Motor neuron (in vitro differentiated cells): ENCODE data around the gene PCDHGA5. TPM values are rescaled to one million over a fixed set of nuclear protein-coding genes. Genes with fewer than 3 reads are reported as not detected.
"Not testable (repeated sequence)": the region's sequence is repeated elsewhere in the genome, so short reads cannot be mapped to it uniquely, and the experiment has no call there.

Source experiments
- ATAC-seq, 8 experiments: fragments of 200-7000 bp; cut with Tn5 transposase; replicated peaks in 6 of 8; 2 replicates each; pipeline ENCODE4 v1.8.0; 2021; ENCODE audit warnings: mild to moderate bottlenecking in 8 of 8, moderate library complexity in 8 of 8
- H3K27ac ChIP-seq, 2 donors: fragments of 250-450 bp; sonication (Bioruptor Pico); 2 replicates each; pipeline ENCODE4 v1.9.0; 2021; ENCODE audit warnings: antibody characterized with exemption in 2 of 2, mild to moderate bottlenecking in 2 of 2, moderate library complexity in 1 of 2
- H3K4me1 ChIP-seq, 2 donors: fragments of 250-450 bp; sonication (Bioruptor Pico); replicated peaks in 1 of 2; 2 replicates each; pipeline ENCODE4 v1.6.1; 2021; ENCODE audit warnings: antibody characterized with exemption in 2 of 2, mild to moderate bottlenecking in 2 of 2, moderate library complexity in 1 of 2
- H3K4me3 ChIP-seq, 5 donors: fragments of 250-450 bp; sonication (Bioruptor Pico); 2 replicates each; pipeline ENCODE4 v1.9.0; 2021; ENCODE audit warnings: antibody characterized with exemption in 5 of 5, mild to moderate bottlenecking in 5 of 5, moderate library complexity in 4 of 5
- WGBS, 10 experiments: fragments of 450-650 bp; shearing (Covaris generic); methylation state at CpG; one replicate each; pipeline ENCODE4 v1.0.0; 2022; 5-methylcytosine and 5-hydroxymethylcytosine counted together
- in situ Hi-C, 9 experiments: fragments of 400-800 bp; cut with MboI; loops; one replicate each; pipeline ENCODE4 v1.15.0; 2021; ENCODE audit warnings: low sequenced_read_pairs in 9 of 9, low pct_unique_long_range_greater_than_20kb in 2 of 9; ENCODE audit not compliant: unreplicated experiment in 9 of 9
- total RNA-seq, 8 experiments: library from RNA; unstranded; fragments of 300-600 nt; gene quantifications; 2 replicates each; pipeline versions ENCODE4 v1.2.3 to v1.2.4, GENCODE V29; 2022

The PCDHGA5 gene
- total RNA-seq, 8 experiments from 2014 or later, result 0.16 to 5.2 (median 0.50) TPM

GRCh38 chr5:141340781-141341354 is 23.1 kb upstream of the PCDHGA5 start:
- in situ Hi-C loops, H3K4me3 ChIP-seq, H3K27ac ChIP-seq, ATAC-seq, H3K4me1 ChIP-seq: not testable (repeated sequence)
- 19 to 100% (median 90%) methylated on average over 1 to 5 of the region's 45 CpGs; no CpG with 5 or more reads in 5 of the 10 experiments for WGBS, 10 experiments

DNA sequence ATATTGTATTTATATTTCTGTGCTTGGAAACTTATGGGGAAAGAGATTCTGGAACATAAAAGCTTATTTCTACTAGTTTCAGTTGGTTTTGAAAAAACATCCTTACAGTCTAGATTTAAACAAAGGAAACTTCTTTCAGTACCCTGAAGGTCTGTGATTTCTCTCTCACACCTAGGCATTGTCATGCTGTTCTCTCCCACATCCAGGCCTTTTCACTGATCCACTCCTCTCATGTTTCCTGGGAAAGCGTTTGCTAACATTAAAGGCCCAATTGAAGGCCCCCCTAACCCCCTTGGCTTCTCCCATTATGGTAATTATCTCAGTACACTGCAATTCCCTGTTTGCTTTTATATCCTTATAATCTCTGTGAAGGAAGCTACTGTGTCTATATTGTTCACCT is 21.2 kb upstream of the PCDHGA5 start:
- Histone ChIP-seq H3K4me3 (no peak overlapping the region), H3K27ac (no peak overlapping the region), H3K4me1 (no peaks in the 10 kb centered on the region)
- ATAC-seq, result no peak
- 0 to 50% (median 29%) methylated on average over 1 of the region's 1 CpG; no CpG with 5 or more reads in 3 of the 10 experiments for WGBS, 10 experiments
- in situ Hi-C loops, result no loop called here

- Histone ChIP-seq H3K4me3 (no peak within 1 kb of the TSS), H3K27ac (no peak within 1 kb of the TSS), H3K4me1 (no peaks in the 10 kb centered on the region)
- in situ Hi-C loops, result no loop called here
- ATAC-seq, result peak in 3 of 8 experiments; percentile 12 to 69 (median 50)
- WGBS, 10 experiments, result 14 to 100% (median 71%) methylated on average over 1 to 8 of the region's 9 CpGs
Observed at GRCh38 chr5:141343242-141343952, 20.6 kb upstream of the PCDHGA5 start, which contains the start of gene PCDHGA3. PCDHGA3 (plus strand) TSS chr5:141343829; CDS start chr5:141344034, 205 bp downstream.

DNA sequence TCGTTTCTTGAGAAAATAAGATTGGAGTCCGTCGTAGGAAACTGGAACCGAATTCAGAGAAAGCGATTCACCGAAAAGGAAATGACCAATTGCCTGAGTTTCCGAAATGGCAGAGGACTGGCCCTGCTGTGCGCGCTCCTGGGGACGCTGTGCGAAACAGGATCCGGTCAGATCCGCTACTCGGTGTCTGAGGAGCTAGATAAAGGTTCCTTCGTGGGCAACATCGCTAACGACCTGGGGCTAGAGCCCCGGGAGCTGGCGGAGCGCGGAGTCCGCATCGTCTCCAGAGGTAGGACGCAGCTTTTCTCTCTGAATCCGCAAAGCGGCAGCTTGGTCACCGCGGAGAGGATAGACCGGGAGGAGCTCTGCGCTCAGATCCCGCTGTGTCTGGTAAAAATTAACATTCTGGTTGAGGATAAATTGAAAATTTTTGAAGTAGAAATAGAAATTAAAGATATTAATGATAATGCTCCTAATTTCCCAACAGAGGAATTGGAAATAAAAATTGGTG is 20.0 kb upstream of the PCDHGA5 start:
- Histone ChIP-seq H3K27ac (no peak overlapping the region), H3K4me3 (no peak overlapping the region), H3K4me1 (no peaks in the 10 kb centered on the region)
- in situ Hi-C loops, result no loop called here
- peak in 2 of 8 experiments; percentile 43 to 60 for ATAC-seq
- 7 to 92% (median 80%) methylated on average over 1 to 30 of the region's 31 CpGs; no CpG with 5 or more reads in 1 of the 10 experiments for WGBS, 10 experiments

DNA sequence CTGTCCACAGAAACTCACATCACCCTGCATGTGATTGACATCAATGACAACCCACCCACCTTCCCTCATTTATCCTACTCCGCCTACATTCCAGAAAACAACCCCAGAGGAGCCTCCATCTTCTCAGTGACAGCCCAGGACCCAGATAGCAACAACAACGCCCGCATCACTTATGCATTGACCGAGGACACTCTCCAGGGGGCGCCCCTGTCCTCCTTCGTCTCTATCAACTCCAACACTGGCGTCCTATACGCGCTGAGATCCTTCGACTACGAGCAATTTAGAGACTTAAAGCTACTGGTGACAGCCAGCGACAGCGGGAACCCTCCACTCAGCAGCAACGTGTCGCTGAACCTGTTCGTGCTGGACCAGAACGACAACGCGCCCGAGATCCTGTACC is 18.6 kb upstream of the PCDHGA5 start:
- Histone ChIP-seq H3K4me3 (no peak overlapping the region), H3K4me1 (no peaks in the 10 kb centered on the region), H3K27ac (no peak overlapping the region)
- ATAC-seq, result no peak
- WGBS, 10 experiments, result 83 to 100% methylated on average over 3 to 7 of the region's 20 CpGs; no CpG with 5 or more reads in 8 of the 10 experiments
- in situ Hi-C loops, result no loop called here

DNA sequence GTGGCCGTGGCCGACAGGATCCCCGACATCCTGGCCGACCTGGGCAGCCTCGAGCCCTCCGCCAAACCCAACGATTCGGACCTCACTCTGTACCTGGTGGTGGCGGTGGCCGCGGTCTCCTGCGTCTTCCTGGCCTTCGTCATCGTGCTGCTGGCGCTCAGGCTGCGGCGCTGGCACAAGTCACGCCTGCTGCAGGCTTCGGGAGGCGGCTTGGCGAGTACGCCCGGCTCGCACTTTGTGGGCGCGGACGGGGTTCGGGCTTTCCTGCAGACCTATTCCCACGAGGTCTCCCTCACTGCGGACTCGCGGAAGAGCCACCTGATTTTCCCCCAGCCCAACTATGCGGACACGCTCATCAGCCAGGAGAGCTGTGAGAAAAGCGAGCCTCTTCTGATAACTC is 17.9 kb upstream of the PCDHGA5 start:
- H3K4me1 ChIP-seq, H3K4me3 ChIP-seq, in situ Hi-C loops, H3K27ac ChIP-seq, ATAC-seq: not testable (repeated sequence)
- 89 to 100% methylated on average over 1 to 3 of the region's 35 CpGs; no CpG with 5 or more reads in 8 of the 10 experiments for WGBS, 10 experiments

DNA sequence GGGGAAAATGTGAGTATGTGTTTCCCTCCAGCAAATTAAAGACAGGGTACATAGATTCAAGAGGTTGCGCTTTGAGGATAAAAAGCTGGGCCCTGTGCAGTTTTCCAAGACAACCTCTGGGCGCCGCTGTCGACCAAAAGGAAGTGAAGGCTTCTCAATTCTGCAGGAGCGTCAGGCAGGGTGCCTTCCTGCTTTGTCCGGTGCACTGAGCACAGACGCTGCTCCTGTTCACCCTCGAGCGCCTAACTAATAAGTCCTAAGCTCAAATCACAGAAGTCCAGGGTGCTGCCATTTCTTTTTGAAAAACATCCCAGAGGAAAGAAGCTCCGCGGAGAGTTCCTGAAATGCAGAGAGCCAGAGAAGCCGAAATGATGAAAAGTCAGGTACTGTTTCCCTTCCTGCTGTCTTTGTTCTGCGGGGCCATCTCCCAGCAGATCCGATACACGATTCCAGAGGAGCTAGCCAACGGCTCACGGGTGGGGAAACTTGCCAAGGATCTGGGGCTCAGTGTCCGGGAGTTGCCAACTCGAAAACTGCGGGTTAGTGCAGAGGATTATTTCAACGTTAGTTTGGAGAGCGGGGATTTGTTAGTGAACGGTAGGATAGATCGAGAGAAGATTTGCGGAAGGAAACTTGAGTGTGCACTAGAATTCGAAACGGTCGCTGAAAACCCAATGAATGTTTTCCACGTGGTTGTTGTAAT is 13.9 kb upstream of the PCDHGA5 start, which contains the start of gene PCDHGB1:
Gene PCDHGB1, plus strand, starts transcription at position 183 of the 703 bp plus-strand sequence. Its CDS starts 162 bp downstream, at position 345.
- Histone ChIP-seq H3K4me1 (no peaks in the 10 kb centered on the region), H3K27ac (no peak within 1 kb of the TSS), H3K4me3 (no peak within 1 kb of the TSS)
- in situ Hi-C loops, result no loop called here
- 20 to 95% (median 52%) methylated on average over 4 to 27 of the region's 29 CpGs; no CpG with 5 or more reads in 1 of the 10 experiments for WGBS, 10 experiments
- ATAC-seq, result peak in 2 of 8 experiments; percentile 42 to 91

DNA sequence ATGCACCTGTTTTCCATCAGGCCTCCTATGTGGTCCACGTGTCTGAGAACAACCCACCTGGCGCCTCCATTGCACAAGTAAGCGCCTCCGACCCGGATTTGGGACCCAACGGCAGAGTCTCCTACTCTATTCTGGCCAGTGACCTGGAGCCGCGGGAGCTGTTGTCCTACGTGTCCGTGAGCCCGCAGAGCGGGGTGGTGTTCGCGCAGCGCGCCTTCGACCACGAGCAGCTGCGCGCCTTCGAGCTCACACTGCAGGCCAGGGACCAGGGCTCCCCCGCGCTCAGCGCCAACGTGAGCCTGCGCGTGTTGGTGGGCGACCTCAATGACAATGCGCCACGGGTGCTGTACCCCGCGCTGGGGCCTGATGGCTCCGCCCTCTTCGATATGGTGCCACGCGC is 12.4 kb upstream of the PCDHGA5 start:
- Histone ChIP-seq H3K4me1 (no peaks in the 10 kb centered on the region), H3K4me3 (no peak overlapping the region), H3K27ac (no peak overlapping the region)
- 80 to 97% (median 93%) methylated on average over 1 to 10 of the region's 36 CpGs; no CpG with 5 or more reads in 7 of the 10 experiments for WGBS, 10 experiments
- in situ Hi-C loops, result no loop called here
- no peak for ATAC-seq

DNA sequence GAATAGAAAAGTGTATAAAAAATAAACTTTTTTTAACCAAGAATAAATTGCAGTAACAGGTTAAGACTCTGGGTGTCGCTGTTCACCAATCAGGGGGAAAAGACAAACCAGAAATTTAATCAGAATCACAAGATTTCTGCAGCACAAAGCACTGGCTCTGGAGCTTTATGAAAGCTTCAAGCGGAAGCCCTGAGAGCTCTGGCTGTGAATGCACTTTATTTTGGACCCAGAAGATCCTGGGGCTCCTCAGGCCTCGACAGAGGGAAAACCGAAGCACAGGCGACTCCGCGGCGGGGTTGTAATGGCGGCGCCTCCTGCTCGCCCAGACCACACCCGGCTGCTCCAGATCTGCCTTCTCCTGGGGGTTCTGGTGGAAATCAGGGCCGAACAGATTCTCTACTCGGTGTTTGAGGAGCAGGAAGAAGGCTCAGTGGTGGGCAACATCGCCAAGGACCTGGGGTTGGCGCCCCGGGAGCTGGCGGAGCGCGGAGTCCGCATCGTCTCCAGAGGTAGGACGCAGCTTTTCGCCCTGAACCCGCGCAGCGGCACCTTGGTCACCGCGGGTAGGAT is 9.0 kb upstream of the PCDHGA5 start, which contains the start of gene PCDHGA4:
Gene PCDHGA4, plus strand, starts transcription at position 122 of the 570 bp plus-strand sequence. Its CDS starts 87 bp downstream, at position 209.
- 0 to 90% (median 30%) methylated on average over 1 to 16 of the region's 29 CpGs; no CpG with 5 or more reads in 1 of the 10 experiments for WGBS, 10 experiments
- Histone ChIP-seq H3K4me3 (no peak within 1 kb of the TSS), H3K4me1 (no peaks in the 10 kb centered on the region), H3K27ac (no peak within 1 kb of the TSS)
- ATAC-seq, result peak in 1 of 8 experiments; percentile 23
- in situ Hi-C loops, result no loop called here

DNA sequence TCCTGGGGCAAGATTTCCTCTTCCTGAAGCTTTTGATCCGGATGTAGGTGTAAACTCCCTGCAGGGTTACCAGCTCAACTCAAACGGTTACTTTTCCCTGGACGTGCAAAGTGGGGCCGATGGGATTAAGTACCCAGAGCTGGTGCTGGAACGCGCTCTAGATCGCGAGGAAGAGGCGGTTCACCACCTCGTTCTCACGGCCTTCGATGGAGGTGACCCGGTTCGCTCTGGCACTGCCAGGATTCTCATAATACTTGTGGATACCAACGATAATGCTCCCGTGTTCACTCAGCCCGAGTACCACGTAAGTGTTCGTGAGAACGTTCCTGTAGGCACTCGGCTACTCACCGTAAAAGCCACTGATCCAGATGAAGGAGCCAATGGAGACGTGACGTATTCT is 8.3 kb upstream of the PCDHGA5 start:
- Histone ChIP-seq H3K4me1 (no peaks in the 10 kb centered on the region), H3K4me3 (no peak overlapping the region), H3K27ac (no peak overlapping the region)
- in situ Hi-C loops, result no loop called here
- WGBS, 10 experiments, result 47 to 100% (median 87%) methylated on average over 1 to 18 of the region's 24 CpGs; no CpG with 5 or more reads in 3 of the 10 experiments
- ATAC-seq, result no peak

- WGBS, 10 experiments, result 34 to 92% (median 78%) methylated on average over 2 to 4 of the region's 5 CpGs; no CpG with 5 or more reads in 4 of the 10 experiments
- H3K4me3 ChIP-seq, result no peak overlapping the region
- ATAC-seq, result no peak
- no peak overlapping the region for H3K27ac ChIP-seq
- in situ Hi-C loops, result no loop called here
- no peaks in the 10 kb centered on the region for H3K4me1 ChIP-seq
Observed at GRCh38 chr5:141356133-141356532, 7.8 kb upstream of the PCDHGA5 start.

GRCh38 chr5:141356950-141357349 is 7.0 kb upstream of the PCDHGA5 start:
- in situ Hi-C loops, result no loop called here
- 51 to 90% methylated on average over 2 to 6 of the region's 19 CpGs; no CpG with 5 or more reads in 8 of the 10 experiments for WGBS, 10 experiments
- H3K4me1 ChIP-seq, result no peaks in the 10 kb centered on the region
- H3K27ac ChIP-seq, result no peak overlapping the region
- H3K4me3 ChIP-seq, result no peak overlapping the region
- no peak for ATAC-seq
